Measurements from ENCODE around the gene GRIN1.
"Not testable (repeated sequence)": the region's sequence is repeated elsewhere in the genome, so short reads cannot be mapped to it uniquely, and the experiment has no call there.

- TF ChIP-seq POLR2A (IDR thresholded peaks at IDR 0.05; ENCODE audit: low read depth); EP300 (IDR thresholded peaks at IDR 0.05): not testable (repeated sequence)
- TF ChIP-seq, protein P1, sequence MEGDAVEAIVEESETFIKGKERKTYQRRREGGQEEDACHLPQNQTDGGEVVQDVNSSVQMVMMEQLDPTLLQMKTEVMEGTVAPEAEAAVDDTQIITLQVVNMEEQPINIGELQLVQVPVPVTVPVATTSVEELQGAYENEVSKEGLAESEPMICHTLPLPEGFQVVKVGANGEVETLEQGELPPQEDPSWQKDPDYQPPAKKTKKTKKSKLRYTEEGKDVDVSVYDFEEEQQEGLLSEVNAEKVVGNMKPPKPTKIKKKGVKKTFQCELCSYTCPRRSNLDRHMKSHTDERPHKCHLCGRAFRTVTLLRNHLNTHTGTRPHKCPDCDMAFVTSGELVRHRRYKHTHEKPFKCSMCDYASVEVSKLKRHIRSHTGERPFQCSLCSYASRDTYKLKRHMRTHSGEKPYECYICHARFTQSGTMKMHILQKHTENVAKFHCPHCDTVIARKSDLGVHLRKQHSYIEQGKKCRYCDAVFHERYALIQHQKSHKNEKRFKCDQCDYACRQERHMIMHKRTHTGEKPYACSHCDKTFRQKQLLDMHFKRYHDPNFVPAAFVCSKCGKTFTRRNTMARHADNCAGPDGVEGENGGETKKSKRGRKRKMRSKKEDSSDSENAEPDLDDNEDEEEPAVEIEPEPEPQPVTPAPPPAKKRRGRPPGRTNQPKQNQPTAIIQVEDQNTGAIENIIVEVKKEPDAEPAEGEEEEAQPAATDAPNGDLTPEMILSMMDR (IDR thresholded peaks at IDR 0.05), result not testable (repeated sequence)
Measured at GRCh38 chr9:137123952-137124462, 14.9 kb upstream of the GRIN1 start.

Measured in esophagus muscularis mucosa (tissue), 4 donors.